Measurements from ENCODE around the gene STX5. TPM values are rescaled to one million over a fixed set of nuclear protein-coding genes. Genes with fewer than 3 reads are reported as not detected.

The STX5 gene
- total RNA-seq, 2 experiments from 2014 or later, result 93.1 to 104 TPM

GRCh38 chr11:62811659-62812058 is 20.2 kb downstream of the STX5 start:
- no peak for ATAC-seq (ENCODE audit: poor library complexity)
- Mint-ChIP-seq H3K4me3 (no peak overlapping the region), H3K9me3 (no peaks in the 10 kb centered on the region), H3K4me1 (ENCODE audit: low read depth) (no peaks in the 10 kb centered on the region), H3K27me3 (no peaks in the 10 kb centered on the region), H3K27ac (no peak overlapping the region), H3K36me3 (ENCODE audit: low read depth) (peaks cover 5% of the 10 kb centered on the region)
- Histone ChIP-seq H3K36me3 (ENCODE audit: insufficient read depth, low read length) (peaks cover 17% of the 10 kb centered on the region), H3K27ac (ENCODE audit: low read depth in 1 of 2, low read length in 2 of 2) (no peak overlapping the region), H3K9me3 (ENCODE audit: control insufficient read depth in 1 of 2, insufficient read depth in 1 of 2, low read length in 2 of 2) (no peaks in the 10 kb centered on the region), H3K27me3 (ENCODE audit: control insufficient read depth in 1 of 2, insufficient read depth in 2 of 2, low read length in 2 of 2) (no peaks in the 10 kb centered on the region), H3K4me3 (ENCODE audit: low read length) (no peak overlapping the region), H3K4me1 (ENCODE audit: insufficient read depth, low read length) (no peaks in the 10 kb centered on the region)
- CTCF ChIA-PET, result interaction anchor here (0.9 to 1.2 kb wide), 2 partner anchors 16 to 25 kb away, joined by 4 to 6 read pairs; no protein-coding TSS in a partner anchor
- intact Hi-C loops (cut with DNase I, micrococcal nuclease), result no loop called here
- POLR2A ChIA-PET, result interaction anchor here (0.8 to 1.2 kb wide), 3 partner anchors 16 to 84 kb away, joined by 4 to 5 read pairs (median 5); partner anchors contain the start of gene HNRNPUL2
- DNase-seq, result no peak
- TF ChIP-seq CTCF (IDR thresholded peaks at IDR 0.05), result no peak

DNA sequence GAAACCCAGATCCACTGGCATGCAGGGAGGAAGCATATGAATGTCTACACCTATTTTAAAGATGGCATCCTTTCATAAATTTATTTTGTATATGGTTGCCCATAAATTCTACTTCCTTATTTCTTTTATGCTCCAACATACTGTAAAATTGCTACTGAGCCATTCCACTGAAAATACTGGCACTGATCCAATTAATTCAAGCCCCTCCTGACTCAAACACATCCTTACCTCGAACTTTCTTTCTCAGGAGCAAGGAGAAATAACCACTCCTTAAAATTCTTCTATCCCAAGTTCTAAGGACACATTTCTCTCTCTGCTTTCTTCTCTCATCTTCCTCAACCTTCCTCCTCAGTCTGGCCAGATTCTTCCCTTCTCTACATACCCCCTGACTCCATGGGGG is 21.1 kb downstream of the STX5 start:
- Histone ChIP-seq H3K4me1 (ENCODE audit: insufficient read depth, low read length) (peaks cover 8% of the 10 kb centered on the region), H3K36me3 (ENCODE audit: insufficient read depth, low read length) (peaks cover 12% of the 10 kb centered on the region), H3K4me3 (ENCODE audit: low read length) (no peak overlapping the region), H3K27me3 (ENCODE audit: control insufficient read depth in 1 of 2, insufficient read depth in 2 of 2, low read length in 2 of 2) (no peaks in the 10 kb centered on the region), H3K27ac (ENCODE audit: low read depth in 1 of 2, low read length in 2 of 2) (no peak overlapping the region), H3K9me3 (ENCODE audit: control insufficient read depth in 1 of 2, insufficient read depth in 1 of 2, low read length in 2 of 2) (no peaks in the 10 kb centered on the region)
- H3K9me3 Mint-ChIP-seq, result no peaks in the 10 kb centered on the region
- intact Hi-C loops (cut with DNase I, micrococcal nuclease), result no loop called here
- H3K36me3 Mint-ChIP-seq (ENCODE audit: low read depth), result no peaks in the 10 kb centered on the region
- ATAC-seq (ENCODE audit: poor library complexity) (no peak), DNase-seq (no peak)
- H3K4me3 Mint-ChIP-seq, result no peak overlapping the region
- ChIA-PET CTCF (no interaction called here), POLR2A (interaction anchor here (1.2 kb wide), 1 partner anchor 17 kb away, joined by 5 read pairs; no protein-coding TSS in a partner anchor)
- H3K4me1 Mint-ChIP-seq (ENCODE audit: low read depth), result peaks cover 8% of the 10 kb centered on the region
- no peak for TF ChIP-seq CTCF (IDR thresholded peaks at IDR 0.05)
- no peak overlapping the region for H3K27ac Mint-ChIP-seq
- H3K27me3 Mint-ChIP-seq, result no peaks in the 10 kb centered on the region

DNA sequence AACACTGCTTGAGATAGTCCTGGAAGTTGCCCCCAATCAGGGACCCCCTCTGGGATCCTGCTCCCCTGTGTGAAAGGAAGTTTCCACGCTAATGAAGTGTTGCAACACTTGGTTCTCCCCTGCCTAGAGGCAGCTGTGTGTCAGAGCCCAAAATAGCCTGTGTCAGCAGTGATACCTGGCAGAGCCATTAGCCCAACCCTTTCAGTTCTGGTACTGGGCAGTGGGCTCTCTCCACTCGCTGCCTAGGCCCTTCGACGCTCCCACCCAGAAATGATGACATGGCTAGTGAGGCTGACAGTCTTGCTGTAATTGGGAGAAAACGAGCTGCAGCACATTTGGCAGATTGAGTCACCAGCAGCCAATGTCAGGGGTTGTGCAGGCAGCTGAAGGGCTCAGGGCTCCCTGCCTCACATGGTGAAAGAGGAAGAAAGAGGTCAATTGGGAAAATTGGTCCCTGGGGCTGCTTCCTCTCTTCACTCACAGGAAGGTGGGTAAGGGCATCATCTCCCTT is 25.2 kb downstream of the STX5 start:
- POLR2A ChIA-PET, result interaction anchor here (0.6 to 6.5 kb wide), 10 partner anchors 12 to 765 kb away, joined by 3 to 96 read pairs (median 8); partner anchors contain the start of genes STX5, TEX54, TMEM179B and TMEM223
- peaks cover 41% of the 10 kb centered on the region for H3K36me3 Mint-ChIP-seq (ENCODE audit: low read depth)
- Histone ChIP-seq H3K27ac (ENCODE audit: low read depth in 1 of 2, low read length in 2 of 2) (peak overlapping the region in 1 of 2 donors; percentile 83), H3K4me1 (ENCODE audit: insufficient read depth, low read length) (peaks cover 36% of the 10 kb centered on the region), H3K36me3 (ENCODE audit: insufficient read depth, low read length) (peaks cover 24% of the 10 kb centered on the region), H3K4me3 (ENCODE audit: low read length) (no peak overlapping the region), H3K9me3 (ENCODE audit: control insufficient read depth in 1 of 2, insufficient read depth in 1 of 2, low read length in 2 of 2) (no peaks in the 10 kb centered on the region), H3K27me3 (ENCODE audit: control insufficient read depth in 1 of 2, insufficient read depth in 2 of 2, low read length in 2 of 2) (no peaks in the 10 kb centered on the region)
- peaks cover 38% of the 10 kb centered on the region for H3K4me1 Mint-ChIP-seq (ENCODE audit: low read depth)
- no peak for TF ChIP-seq CTCF (IDR thresholded peaks at IDR 0.05)
- peak overlapping the region; percentile 98 for H3K4me3 Mint-ChIP-seq
- DNase-seq (peak in 2 of 14 experiments; percentile 63 to 73), ATAC-seq (ENCODE audit: poor library complexity) (no peak)
- no peaks in the 10 kb centered on the region for H3K9me3 Mint-ChIP-seq
- intact Hi-C loops (cut with DNase I, micrococcal nuclease), result no loop called here
- CTCF ChIA-PET, result interaction anchor here (0.6 to 3.9 kb wide), 5 partner anchors 20 to 382 kb away, joined by 3 to 32 read pairs (median 5); partner anchors contain the start of genes SLC3A2 and TMEM179B
- H3K27me3 Mint-ChIP-seq, result no peaks in the 10 kb centered on the region
- H3K27ac Mint-ChIP-seq, result peak overlapping the region; percentile 97
